ENCODE measurements around the gene EDAR. TPM values are rescaled to one million over a fixed set of nuclear protein-coding genes. Genes with fewer than 3 reads are reported as not detected.

The EDAR gene
- polyA plus RNA-seq, 1 of the 3 experiments (the other 2 are of a cell fraction): not detected

GRCh38 chr2:108905176-108905575, 83.8 kb downstream of the EDAR start:
- DNase-seq: no peak
- no peaks in the 10 kb centered on the region for H3K36me3 ChIP-seq (replicated peaks in 1 of 2; ENCODE audit: control insufficient read depth in 1 of 2, insufficient read depth in 2 of 2, low read length in 1 of 2)
- no peak overlapping the region for H3K27ac ChIP-seq (ENCODE audit: low read depth in 2 of 2, low read length in 1 of 2)
- 60% methylated on average over 3 of the region's 3 CpGs for WGBS (ENCODE audit: low lambda C conversion rate)
- no peaks in the 10 kb centered on the region; the same call in 1 of the 2 replicates for H3K27me3 ChIP-seq (ENCODE audit: insufficient read depth)
- no peak overlapping the region for H3K4me3 ChIP-seq (ENCODE audit: low read depth in 2 of 2, low read length in 1 of 2)
- ChIA-PET CTCF (interaction anchor here (0.6 to 1.2 kb wide), 2 partner anchors 9 to 26 kb away, joined by 3 to 4 read pairs; no protein-coding TSS in a partner anchor), POLR2A (no interaction called here)
- no peak overlapping the region for H3K4me2 ChIP-seq
- no peaks in the 10 kb centered on the region; a peak in 1 of 4 replicates for H3K4me1 ChIP-seq (ENCODE audit: control insufficient read depth in 1 of 2, insufficient read depth in 2 of 2, low read depth in 1 of 2, low read length in 1 of 2)
- H3K9me2 ChIP-seq: no peaks in the 10 kb centered on the region
- H3F3A ChIP-seq (replicated peaks; ENCODE audit: insufficient read depth): no peaks in the 10 kb centered on the region
- no peaks in the 10 kb centered on the region for H3K9me3 ChIP-seq
- no peak overlapping the region for H2AFZ ChIP-seq (ENCODE audit: low read depth)
- no peaks in the 10 kb centered on the region for H3K79me2 ChIP-seq (ENCODE audit: insufficient read depth)
- TF ChIP-seq, protein P1, sequence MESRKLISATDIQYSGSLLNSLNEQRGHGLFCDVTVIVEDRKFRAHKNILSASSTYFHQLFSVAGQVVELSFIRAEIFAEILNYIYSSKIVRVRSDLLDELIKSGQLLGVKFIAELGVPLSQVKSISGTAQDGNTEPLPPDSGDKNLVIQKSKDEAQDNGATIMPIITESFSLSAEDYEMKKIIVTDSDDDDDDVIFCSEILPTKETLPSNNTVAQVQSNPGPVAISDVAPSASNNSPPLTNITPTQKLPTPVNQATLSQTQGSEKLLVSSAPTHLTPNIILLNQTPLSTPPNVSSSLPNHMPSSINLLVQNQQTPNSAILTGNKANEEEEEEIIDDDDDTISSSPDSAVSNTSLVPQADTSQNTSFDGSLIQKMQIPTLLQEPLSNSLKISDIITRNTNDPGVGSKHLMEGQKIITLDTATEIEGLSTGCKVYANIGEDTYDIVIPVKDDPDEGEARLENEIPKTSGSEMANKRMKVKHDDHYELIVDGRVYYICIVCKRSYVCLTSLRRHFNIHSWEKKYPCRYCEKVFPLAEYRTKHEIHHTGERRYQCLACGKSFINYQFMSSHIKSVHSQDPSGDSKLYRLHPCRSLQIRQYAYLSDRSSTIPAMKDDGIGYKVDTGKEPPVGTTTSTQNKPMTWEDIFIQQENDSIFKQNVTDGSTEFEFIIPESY (IDR thresholded peaks at IDR 0.05; ENCODE audit: borderline replicate concordance, low read depth): no peak
- TF ChIP-seq JUND (IDR thresholded peaks at IDR 0.05): no peak
- TF ChIP-seq POLR2AphosphoS5 (IDR thresholded peaks at IDR 0.05; ENCODE audit: low read depth, low read length): no peak
- TF ChIP-seq CTCF (IDR thresholded peaks at IDR 0.05): no peak
- no peak for TF ChIP-seq FOXM1 (IDR thresholded peaks at IDR 0.05; ENCODE audit: low read depth)
- no peak for TF ChIP-seq TEAD4 (IDR thresholded peaks at IDR 0.05; ENCODE audit: borderline replicate concordance, insufficient read depth)
- no peak for TF ChIP-seq FOSL2 (IDR thresholded peaks at IDR 0.05; ENCODE audit: borderline replicate concordance, low read depth)
- TF ChIP-seq EZH2phosphoT487 (IDR thresholded peaks at IDR 0.05; ENCODE audit: borderline replicate concordance, low read depth): no peak
- no peak for TF ChIP-seq SIN3A (IDR thresholded peaks at IDR 0.05; ENCODE audit: borderline replicate concordance, low read depth, low read length)
- no peak for TF ChIP-seq RAD21 (IDR thresholded peaks at IDR 0.05; ENCODE audit: low read length)
- no peak for TF ChIP-seq ELF1 (IDR thresholded peaks at IDR 0.05)
- TF ChIP-seq YY1 (IDR thresholded peaks at IDR 0.05; ENCODE audit: low read depth): no peak
- no peak for TF ChIP-seq TCF12 (IDR thresholded peaks at IDR 0.05)
- no peak for TF ChIP-seq NRF1 (IDR thresholded peaks at IDR 0.05; ENCODE audit: low read depth, low read length)
- TF ChIP-seq, protein P2, sequence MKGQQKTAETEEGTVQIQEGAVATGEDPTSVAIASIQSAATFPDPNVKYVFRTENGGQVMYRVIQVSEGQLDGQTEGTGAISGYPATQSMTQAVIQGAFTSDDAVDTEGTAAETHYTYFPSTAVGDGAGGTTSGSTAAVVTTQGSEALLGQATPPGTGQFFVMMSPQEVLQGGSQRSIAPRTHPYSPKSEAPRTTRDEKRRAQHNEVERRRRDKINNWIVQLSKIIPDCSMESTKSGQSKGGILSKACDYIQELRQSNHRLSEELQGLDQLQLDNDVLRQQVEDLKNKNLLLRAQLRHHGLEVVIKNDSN (IDR thresholded peaks at IDR 0.05; ENCODE audit: borderline replicate concordance, low read depth): no peak
- TF ChIP-seq RXRA (IDR thresholded peaks at IDR 0.05; ENCODE audit: borderline replicate concordance, low read depth): no peak
- TF ChIP-seq MEF2A (IDR thresholded peaks at IDR 0.05; ENCODE audit: borderline replicate concordance, low read depth): no peak
- no peak for TF ChIP-seq RFX5 (IDR thresholded peaks at IDR 0.05; ENCODE audit: low read length)
- no peak overlapping the region for H3K9ac ChIP-seq
- no peaks in the 10 kb centered on the region for H4K20me1 ChIP-seq (ENCODE audit: insufficient read depth)
